Non-pigmented ciliary epithelial cell (primary cell): ENCODE measurements around the gene CDKN1A.

ENCODE experiments used
- DNase-seq: peaks from one replicate; pipeline ENCODE4 v3.0.0-alpha.2; 2010; ENCODE audit warnings: low read depth

The CDKN1A gene

GRCh38 chr6:36656441-36656840 lies 22.1 kb upstream of the CDKN1A start:
- no peak for DNase-seq

- no peak for DNase-seq
These were observed 21.2 kb upstream of the CDKN1A start for GRCh38 chr6:36657271-36657670.

- DNase-seq, result no peak
These were observed 20.5 kb upstream of the CDKN1A start for GRCh38 chr6:36657942-36658544.

- no peak for DNase-seq
These were observed 19.2 kb upstream of the CDKN1A start for GRCh38 chr6:36659271-36659670.

GRCh38 chr6:36660771-36661471 lies 17.6 kb upstream of the CDKN1A start:
- no peak for DNase-seq

GRCh38 chr6:36662380-36662779 lies 16.1 kb upstream of the CDKN1A start:
- DNase-seq, result no peak

GRCh38 chr6:36662827-36663256 lies 15.7 kb upstream of the CDKN1A start:
- no peak for DNase-seq

GRCh38 chr6:36663504-36664446 lies 14.7 kb upstream of the CDKN1A start:
- no peak for DNase-seq

- no peak for DNase-seq
These were observed 13.3 kb upstream of the CDKN1A start for GRCh38 chr6:36665180-36665579.

- no peak for DNase-seq
These were observed 12.2 kb upstream of the CDKN1A start for GRCh38 chr6:36666287-36666686.

GRCh38 chr6:36666826-36667591 lies 11.5 kb upstream of the CDKN1A start:
- DNase-seq, result peak; percentile 89

GRCh38 chr6:36668591-36668990 lies 9.9 kb upstream of the CDKN1A start:
- no peak for DNase-seq

GRCh38 chr6:36669002-36669401 lies 9.5 kb upstream of the CDKN1A start:
- no peak for DNase-seq

GRCh38 chr6:36670271-36670670 lies 8.2 kb upstream of the CDKN1A start:
- DNase-seq, result no peak

GRCh38 chr6:36671687-36672375 lies 6.7 kb upstream of the CDKN1A start:
- DNase-seq, result no peak

- DNase-seq, result no peak
These were observed 4.6 kb upstream of the CDKN1A start for GRCh38 chr6:36673882-36674281.

GRCh38 chr6:36674942-36675341 lies 3.6 kb upstream of the CDKN1A start:
- DNase-seq, result no peak

- DNase-seq, result no peak
These were observed 2.1 kb upstream of the CDKN1A start for GRCh38 chr6:36676141-36677058.

GRCh38 chr6:36677059-36677749 lies 1.3 kb upstream of the CDKN1A start:
- DNase-seq, result no peak
